ENCODE data around the gene CCDC27.

- TF ChIP-seq CTCF (IDR thresholded peaks at IDR 0.05) (no peak), POLR2A (IDR thresholded peaks at IDR 0.05) (no peak)
Observed at GRCh38 chr1:3768811-3769390, 16.7 kb downstream of the CCDC27 start.
